ENCODE results near the gene TMC1. TPM values are rescaled to one million over a fixed set of nuclear protein-coding genes. Genes with fewer than 3 reads are reported as not detected.
A peak's percentile ranks its signal among the peaks of the same experiment; 100 is the strongest.

Gene TMC1
- total RNA-seq, 1 donor from 2014 or later = not detected

DNA sequence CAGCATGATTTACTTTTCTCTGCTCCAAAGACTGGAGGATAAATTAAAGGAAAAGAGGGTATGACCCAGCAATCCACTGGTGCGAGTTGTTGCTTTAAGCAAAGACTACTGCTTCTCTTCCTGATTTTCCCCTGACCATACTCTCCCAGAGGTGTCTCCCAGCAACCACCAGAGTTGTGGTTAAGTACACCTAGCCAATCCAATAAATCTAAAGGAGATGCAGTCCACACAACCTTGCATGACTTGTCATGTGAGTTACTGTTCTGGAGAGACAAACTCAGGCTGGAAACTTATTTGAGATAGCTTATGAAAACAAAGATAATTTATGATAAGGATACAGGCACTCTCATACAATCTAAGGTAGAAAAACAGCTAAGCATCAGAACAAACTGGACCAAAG is 11.9 kb downstream of the TMC1 start:
- Mint-ChIP-seq H3K27me3 (ENCODE audit: low read depth) (no peaks in the 10 kb centered on the region), H3K27ac (peak overlapping the region; percentile 47), H3K4me1 (peaks cover 19% of the 10 kb centered on the region), H3K9me3 (peaks cover 12% of the 10 kb centered on the region), H3K4me3 (no peak overlapping the region), H3K36me3 (peaks cover 4% of the 10 kb centered on the region)
- DNase-seq (ENCODE audit: low spot score in 2 of 2, unreplicated experiment in 2 of 2) = no peak
- TF ChIP-seq, protein P1, sequence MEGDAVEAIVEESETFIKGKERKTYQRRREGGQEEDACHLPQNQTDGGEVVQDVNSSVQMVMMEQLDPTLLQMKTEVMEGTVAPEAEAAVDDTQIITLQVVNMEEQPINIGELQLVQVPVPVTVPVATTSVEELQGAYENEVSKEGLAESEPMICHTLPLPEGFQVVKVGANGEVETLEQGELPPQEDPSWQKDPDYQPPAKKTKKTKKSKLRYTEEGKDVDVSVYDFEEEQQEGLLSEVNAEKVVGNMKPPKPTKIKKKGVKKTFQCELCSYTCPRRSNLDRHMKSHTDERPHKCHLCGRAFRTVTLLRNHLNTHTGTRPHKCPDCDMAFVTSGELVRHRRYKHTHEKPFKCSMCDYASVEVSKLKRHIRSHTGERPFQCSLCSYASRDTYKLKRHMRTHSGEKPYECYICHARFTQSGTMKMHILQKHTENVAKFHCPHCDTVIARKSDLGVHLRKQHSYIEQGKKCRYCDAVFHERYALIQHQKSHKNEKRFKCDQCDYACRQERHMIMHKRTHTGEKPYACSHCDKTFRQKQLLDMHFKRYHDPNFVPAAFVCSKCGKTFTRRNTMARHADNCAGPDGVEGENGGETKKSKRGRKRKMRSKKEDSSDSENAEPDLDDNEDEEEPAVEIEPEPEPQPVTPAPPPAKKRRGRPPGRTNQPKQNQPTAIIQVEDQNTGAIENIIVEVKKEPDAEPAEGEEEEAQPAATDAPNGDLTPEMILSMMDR (IDR thresholded peaks at IDR 0.05; ENCODE audit: unreplicated experiment) = no peak

DNA sequence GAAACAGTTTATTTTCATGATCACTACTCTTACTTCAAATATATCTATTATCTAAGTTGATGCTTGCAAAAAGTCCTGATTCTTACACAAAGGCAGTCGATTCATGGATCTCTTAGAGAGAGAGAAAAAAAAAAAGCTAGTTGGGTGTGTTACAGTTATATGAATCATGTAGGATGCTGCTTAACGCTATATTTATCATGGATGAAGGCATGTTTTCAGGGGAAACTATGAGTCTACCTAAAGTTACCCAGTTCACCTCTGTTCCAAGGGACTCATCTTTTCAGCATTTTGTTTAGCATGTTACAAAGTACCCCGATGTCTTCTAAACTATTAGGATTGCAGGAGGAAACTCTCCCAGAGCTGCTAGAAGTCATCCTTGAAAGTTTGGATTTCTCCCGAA is 13.5 kb downstream of the TMC1 start:
- TF ChIP-seq, protein P1 (IDR thresholded peaks at IDR 0.05; ENCODE audit: unreplicated experiment) = no peak
- peaks cover 17% of the 10 kb centered on the region for H3K4me1 Mint-ChIP-seq
- peaks cover 4% of the 10 kb centered on the region for H3K36me3 Mint-ChIP-seq
- DNase-seq (ENCODE audit: low spot score in 2 of 2, unreplicated experiment in 2 of 2) = no peak
- no peak overlapping the region for H3K4me3 Mint-ChIP-seq
- no peak overlapping the region for H3K27ac Mint-ChIP-seq
- peaks cover 10% of the 10 kb centered on the region for H3K9me3 Mint-ChIP-seq
- H3K27me3 Mint-ChIP-seq (ENCODE audit: low read depth) = no peaks in the 10 kb centered on the region

DNA sequence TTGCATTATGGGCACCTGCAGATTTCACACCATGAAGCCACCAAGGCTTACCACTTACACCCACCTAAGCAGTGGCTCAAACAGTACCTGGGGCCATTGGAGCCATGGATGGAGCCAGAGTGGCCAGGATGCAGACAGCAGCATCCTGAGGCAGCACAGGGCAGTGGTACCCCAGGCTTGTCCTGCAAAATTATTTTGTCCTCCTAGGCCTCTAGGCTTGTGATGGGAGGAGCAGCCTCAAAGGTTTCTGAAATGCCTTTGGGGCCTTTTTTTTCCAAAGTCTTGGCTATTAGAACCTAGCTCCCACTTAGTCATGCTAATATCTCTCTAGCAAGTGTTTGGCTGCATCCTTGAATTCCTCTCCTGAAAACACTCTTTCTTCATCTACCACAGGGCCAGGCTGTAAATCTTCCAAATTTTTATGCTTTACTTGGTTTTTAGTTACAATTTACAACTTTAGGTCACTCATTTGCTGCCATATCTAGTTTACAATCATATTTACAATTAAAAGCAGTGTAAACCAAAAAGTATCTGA is 15.7 kb downstream of the TMC1 start:
- H3K4me3 Mint-ChIP-seq = no peak overlapping the region
- H3K9me3 Mint-ChIP-seq = peaks cover 10% of the 10 kb centered on the region
- H3K4me1 Mint-ChIP-seq = peaks cover 25% of the 10 kb centered on the region
- no peak for DNase-seq (ENCODE audit: low spot score in 2 of 2, unreplicated experiment in 2 of 2)
- TF ChIP-seq, protein P1 (IDR thresholded peaks at IDR 0.05; ENCODE audit: unreplicated experiment) = no peak
- H3K36me3 Mint-ChIP-seq = peaks cover 4% of the 10 kb centered on the region
- no peak overlapping the region for H3K27ac Mint-ChIP-seq
- H3K27me3 Mint-ChIP-seq (ENCODE audit: low read depth) = no peaks in the 10 kb centered on the region

DNA sequence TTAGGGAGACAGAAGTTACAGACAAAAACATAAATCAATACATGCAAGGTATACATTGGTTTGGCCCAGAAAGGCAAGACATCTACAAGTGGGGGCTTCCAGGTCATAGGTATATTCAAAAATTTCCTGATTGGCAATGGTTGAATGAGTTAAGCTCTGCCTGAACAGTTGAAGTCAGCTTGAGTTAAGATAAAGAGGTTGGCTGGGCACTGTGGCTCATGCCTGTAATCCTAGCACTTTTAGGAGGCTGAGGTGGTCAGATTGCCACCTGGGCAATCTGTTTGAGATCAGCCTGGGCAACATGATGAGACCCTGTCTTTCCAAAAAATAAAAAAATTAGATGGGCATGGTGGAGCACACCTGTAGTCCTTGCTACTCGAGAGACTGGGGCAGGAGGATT is 16.3 kb downstream of the TMC1 start:
- Mint-ChIP-seq H3K4me1 (peaks cover 23% of the 10 kb centered on the region), H3K4me3 (no peak overlapping the region), H3K27ac (no peak overlapping the region), H3K9me3 (peaks cover 10% of the 10 kb centered on the region), H3K36me3 (peaks cover 4% of the 10 kb centered on the region), H3K27me3 (ENCODE audit: low read depth) (no peaks in the 10 kb centered on the region)
- DNase-seq (ENCODE audit: low spot score in 2 of 2, unreplicated experiment in 2 of 2) = no peak
- TF ChIP-seq, protein P1 (IDR thresholded peaks at IDR 0.05; ENCODE audit: unreplicated experiment) = no peak

DNA sequence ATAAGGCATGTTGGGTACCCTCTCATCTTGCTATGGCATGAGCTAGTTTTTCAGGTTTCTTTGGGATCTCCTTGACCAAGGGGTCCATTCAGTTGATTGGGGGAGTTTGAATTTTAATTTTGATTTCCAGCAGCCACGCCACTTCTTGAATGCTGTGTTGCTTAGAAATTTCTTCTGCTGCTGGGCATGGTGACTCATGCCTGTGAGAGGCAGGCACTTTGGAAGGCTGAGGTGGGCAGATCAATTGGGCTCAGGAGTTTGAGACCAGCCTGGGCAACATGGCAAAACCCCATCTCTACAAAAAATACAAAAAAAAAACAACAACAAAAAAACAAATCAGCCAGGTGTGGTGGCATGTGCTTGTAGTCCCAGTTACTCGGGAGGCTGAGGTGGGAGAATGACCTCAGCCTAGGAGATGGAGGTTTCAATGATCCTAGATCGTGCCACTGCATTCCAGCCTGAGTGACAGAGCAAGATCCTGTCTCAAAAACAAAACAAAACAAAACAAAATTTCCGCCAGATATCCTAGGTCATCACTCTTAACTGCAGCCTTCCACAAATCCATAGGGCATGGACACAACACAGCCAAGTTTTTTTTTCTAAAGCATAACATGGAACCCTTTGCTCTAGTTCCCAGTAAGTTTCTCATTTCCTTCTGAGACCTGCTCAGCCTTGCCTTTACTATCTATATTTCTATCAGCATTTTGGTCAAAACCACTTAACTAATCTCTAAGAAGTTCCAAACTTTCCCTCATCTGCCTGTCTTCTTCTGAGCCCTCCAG is 17.7 kb downstream of the TMC1 start:
- Mint-ChIP-seq H3K4me3 (no peak overlapping the region), H3K27me3 (ENCODE audit: low read depth) (no peaks in the 10 kb centered on the region), H3K4me1 (peaks cover 17% of the 10 kb centered on the region), H3K27ac (no peak overlapping the region), H3K36me3 (peaks cover 4% of the 10 kb centered on the region), H3K9me3 (peaks cover 10% of the 10 kb centered on the region)
- TF ChIP-seq, protein P1 (IDR thresholded peaks at IDR 0.05; ENCODE audit: unreplicated experiment) = no peak
- no peak for DNase-seq (ENCODE audit: low spot score in 2 of 2, unreplicated experiment in 2 of 2)
